ENCODE measurements around the gene TOMM40L.
A peak's percentile ranks its signal among the peaks of the same experiment; 100 is the strongest.

TOMM40L gene

DNA sequence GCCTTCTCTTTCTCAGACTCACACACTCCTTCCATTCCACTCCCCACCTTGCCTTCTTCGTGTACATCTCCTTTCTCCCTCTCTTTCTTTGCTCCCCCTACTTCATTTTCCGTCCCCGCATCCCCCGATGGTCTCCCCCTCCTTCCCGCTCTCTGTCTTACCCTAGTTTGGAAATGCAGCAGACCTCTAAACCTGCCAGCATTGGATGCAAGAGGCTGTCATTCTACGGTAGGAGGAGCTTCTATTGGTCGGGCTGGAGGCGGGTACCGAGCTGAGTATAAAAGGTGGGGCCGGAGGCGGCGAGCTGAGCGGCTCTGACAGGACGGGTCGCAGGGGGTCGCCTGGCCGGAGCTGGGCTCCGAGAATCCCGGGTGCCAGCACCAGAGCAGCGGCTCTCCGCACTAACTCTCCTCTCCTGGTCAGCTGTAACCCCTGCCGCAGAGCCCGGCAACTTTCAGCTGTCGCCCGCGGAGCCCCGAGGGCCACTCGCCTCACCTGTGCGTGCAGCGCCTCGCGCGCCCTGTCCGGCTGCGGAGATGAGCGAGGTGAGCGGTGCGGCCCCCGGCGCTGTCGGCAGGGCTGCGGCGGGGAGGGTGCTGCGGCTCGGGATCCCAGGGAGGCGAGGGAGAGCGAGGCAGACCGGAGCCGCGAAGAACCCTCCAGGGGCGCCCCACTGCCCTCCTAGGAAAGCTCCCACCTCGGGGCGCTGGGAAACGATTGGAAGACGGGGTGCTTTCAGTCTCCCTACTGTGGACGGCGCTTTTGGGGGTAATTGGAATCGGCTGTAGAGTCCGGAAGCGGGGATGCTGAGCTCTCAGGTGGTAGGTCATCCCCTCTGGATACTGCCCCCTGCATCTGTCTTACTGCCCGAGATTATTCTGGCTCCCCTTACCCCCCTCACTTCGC lies 32.8 kb downstream of the TOMM40L start, which contains the start of gene PCP4L1:
Gene PCP4L1, plus strand, starts transcription at position 307 of the 906 bp plus-strand sequence. Its CDS starts 230 bp downstream, at position 537.
- peak; percentile 3 to 33 for DNase-seq

DNA sequence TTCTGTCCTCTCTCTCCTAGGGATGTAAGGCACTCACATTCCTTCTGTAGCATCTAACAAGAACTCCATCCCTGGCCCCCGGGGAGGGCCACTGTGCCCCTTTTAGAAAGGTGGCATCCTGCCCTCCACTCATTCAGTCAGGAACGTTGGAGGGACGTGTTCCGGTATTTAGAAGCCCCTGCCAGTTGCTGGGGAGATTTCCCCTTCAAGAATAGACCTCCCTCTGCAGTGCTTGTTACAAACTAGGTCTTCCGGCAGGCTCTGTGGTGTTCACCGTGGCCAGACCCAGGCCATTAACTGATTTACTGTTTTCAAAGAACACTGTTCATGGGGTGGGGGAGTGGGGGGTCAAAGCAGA lies 33.5 kb downstream of the TOMM40L start:
- no peak for DNase-seq

DNA sequence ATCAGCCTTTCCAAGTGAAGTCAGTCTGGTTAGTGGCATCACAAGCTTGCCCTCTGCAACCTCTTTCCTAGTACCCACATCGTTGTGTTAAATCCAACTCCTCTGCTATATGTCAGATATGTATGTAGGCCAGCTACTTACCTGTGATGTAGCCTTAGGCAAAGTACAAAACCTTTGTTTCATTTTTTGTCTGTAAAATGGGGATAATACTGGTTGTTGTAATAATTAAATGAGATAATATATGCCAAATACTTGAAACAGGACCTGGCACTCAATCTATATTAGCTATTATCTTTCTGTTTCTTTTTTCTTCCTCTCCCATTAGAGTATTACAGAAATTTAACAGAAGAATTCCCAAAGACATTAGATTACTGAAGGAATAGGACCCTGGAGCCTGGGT lies 33.9 kb downstream of the TOMM40L start:
- DNase-seq, result no peak

DNA sequence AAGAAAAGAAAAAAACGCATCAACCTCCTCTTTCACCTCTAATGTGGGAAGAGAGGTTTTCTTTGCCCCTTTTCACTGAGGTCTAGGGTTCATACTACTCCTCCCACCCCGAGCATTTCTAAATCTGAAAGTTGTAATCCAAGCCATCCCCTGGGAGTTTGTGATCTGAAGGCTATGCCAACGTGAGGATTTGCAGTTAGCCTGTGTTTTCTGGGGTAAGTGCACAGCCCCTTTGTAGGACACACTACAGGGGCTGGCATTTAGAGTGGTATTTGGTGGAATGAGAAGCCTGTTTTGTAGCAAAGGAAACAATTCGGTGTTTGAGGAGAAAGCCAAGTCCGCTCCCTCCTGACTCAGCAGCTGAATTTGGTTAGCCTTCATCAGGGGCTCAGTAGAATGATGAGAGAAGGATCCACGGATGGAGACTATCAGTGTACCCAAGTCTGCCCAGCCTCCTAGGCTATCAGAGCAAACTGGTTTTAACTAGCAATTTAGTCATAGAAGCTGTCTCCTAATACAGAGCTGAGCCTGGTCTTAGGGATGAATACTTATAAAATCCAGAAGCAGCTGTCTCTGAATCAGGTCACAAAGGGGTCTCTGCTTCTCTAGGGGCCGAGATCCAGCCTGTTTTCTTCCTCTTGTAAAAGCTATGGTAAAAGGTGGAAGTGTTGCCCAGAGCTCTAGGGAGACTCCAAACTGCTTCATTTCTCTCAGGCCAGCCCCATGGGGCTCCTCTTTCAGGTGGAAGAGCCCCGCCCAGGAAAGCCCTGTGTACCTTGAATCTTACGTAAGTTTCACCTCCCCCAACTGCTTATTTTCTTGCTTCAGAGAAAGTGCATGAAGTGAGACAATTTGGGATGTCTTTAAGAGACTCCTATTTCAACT lies 34.8 kb downstream of the TOMM40L start:
- DNase-seq, result no peak

DNA sequence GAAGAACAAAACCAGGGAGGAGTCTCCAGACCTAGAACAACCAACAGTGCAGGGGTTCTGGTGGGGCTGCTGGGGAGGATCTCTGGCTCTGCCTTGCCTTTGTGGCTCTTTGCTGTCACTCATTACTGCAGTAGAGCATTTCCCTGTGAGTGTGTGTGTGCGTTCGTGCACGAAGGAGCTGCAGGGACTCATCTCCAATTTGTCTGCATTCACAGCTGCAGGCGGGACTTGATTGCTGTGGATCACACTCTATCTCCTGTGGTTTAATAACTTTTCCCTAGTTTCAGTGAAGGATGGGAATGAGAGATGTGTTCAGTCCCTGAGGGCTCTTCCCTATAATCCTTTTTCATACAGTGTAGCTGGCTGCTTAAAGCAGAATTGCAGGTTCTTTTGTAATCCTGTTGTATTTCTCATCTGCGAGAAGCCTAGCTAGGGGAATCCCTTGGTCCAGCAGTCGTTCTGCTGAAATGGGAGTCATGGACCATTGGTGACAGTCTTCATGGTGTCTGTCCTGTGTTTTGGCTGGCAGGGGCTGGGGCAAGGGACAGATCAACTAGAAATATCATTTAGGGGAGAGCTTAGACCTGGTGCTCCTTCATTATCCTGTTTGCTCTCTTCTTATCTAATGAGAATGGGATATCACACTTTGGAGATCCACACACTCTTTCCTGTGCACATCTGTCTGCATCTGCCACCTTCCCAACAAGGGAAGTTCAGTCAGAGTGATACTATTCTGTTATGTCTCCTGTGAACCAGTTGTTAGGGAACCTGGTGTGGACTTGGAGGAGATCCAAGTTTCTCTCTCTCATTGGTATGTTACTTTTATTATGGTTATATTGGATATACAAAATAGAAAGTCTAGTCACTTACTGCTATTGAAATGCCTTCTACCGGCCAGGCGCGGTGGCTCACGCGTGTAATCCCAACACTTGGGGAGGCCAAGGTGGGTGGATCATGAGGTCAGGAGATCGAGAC lies 35.7 kb downstream of the TOMM40L start:
- no peak for DNase-seq

DNA sequence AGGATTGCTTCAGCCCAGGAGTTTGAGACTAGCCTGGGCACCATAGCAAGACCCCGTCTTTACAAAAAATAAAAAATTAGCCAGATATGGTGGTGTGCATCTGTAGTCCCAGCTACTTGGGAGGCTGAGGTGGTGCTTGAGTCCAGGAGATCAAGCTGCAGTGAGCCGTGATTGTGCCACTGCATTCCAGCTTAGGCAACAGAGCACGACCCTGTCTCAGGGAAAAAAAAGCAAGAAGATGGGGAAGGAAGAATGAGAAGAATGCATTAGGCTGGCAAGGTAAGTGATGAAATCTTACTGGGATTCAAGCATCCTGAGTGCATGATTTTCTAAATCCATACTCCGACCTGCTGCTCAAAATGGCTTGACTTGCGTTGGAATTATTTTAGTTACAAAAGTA lies 39.4 kb downstream of the TOMM40L start:
- DNase-seq, result no peak

DNA sequence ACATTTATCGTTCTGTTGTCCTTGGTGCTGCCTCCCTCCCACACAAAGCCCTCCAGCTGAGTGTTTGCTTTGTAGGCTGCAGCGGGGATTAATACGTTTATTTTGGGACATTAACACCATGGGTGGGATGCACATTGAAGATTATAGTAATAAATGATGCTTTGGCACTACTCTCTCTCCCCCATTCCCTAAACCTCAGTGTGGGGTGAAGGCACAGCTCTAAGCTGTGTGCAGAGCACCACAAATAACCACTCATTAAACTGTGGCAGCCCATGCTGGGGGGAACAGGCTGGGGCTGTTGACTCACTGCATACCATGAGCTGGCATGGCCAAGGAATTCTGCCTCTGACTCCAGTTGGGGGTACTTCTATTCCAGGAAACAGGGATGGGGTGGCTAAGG lies 40.3 kb downstream of the TOMM40L start:
- DNase-seq, result no peak

DNA sequence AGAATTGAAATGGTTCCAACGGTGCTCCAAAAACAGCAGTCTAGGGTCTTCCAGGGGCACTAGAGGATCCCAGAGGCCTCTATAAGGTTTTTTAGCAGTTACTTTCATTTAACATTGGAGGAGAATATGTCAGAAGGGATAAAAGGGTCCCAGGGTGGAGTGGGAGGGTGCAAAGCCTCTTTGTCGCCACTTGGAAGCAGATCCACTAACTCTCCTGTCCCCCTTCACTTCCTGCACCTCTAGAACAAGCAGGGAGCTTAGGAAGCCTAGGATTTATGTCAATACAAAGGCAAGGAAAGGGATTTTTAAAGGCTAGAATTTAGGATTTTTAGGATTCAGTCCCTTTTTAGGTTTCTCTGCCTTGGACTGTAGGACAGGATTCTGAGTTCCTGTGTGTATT lies 41.0 kb downstream of the TOMM40L start:
- DNase-seq, result no peak

DNA sequence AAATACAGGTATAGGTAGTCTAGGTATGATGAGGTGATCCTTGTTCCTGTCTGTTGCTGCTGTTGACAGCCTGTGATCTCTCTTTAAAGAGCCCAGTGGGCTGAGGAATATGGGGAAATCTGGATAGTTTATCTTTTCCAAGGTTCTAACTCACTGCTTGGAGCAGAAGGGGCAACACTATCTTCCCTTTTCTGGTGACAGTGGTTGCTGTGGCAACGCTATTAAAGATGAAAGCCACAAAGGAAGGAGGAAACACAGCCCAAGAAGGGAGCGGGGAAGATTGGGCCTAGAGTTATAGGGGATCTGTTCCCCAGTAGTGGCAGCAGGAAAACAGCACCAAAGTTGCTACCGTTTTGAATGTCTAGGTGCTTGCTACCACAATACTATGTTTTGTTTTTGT lies 41.5 kb downstream of the TOMM40L start:
- DNase-seq, result no peak

DNA sequence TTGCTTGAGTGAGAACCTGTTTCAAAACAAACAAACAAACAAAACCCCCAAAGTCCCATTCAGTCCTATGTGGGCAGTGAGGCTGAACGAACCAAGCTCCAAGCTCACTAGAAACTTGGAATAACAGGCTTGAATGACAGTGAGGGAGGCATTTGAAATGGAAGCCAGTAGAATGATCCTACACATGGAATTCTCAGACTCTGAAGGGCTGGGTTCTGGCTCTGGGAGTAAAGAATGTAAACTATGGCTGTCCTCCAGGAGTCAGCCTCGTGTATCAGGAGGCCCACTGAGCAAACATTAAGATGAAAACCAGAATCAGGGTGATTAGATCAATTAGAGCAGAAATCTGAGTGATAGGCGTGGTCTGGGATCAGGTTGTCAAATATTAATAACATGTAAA lies 47.5 kb downstream of the TOMM40L start:
- DNase-seq, result no peak

DNA sequence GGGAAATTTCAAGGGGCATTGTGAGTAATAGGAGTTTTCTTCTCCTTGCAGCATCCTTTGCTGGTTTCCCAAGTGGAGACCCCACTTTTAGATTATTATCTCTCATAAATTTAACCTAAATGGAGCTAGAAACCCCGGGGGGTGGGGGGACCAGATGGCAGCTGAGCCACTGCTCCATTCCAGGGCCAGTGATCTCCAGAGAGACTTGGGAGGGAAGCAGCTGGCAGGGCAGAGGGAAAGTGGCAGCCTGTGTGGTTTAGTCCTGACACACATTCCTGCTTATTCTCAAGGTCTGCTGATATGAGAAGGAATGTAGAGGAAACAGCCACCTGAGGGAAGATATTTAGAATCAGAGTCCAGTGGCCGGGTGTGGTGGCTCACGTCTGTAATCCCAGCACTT lies 49.0 kb downstream of the TOMM40L start:
- no peak for DNase-seq
